Fibroblast of peridontal ligament (primary cell): Measurements from ENCODE around the gene CLDN3.

Experiments
- DNase-seq: peaks from one replicate; pipeline ENCODE4 v3.0.0-alpha.2; 2010; ENCODE audit errors: extremely low read depth

Gene CLDN3

DNA sequence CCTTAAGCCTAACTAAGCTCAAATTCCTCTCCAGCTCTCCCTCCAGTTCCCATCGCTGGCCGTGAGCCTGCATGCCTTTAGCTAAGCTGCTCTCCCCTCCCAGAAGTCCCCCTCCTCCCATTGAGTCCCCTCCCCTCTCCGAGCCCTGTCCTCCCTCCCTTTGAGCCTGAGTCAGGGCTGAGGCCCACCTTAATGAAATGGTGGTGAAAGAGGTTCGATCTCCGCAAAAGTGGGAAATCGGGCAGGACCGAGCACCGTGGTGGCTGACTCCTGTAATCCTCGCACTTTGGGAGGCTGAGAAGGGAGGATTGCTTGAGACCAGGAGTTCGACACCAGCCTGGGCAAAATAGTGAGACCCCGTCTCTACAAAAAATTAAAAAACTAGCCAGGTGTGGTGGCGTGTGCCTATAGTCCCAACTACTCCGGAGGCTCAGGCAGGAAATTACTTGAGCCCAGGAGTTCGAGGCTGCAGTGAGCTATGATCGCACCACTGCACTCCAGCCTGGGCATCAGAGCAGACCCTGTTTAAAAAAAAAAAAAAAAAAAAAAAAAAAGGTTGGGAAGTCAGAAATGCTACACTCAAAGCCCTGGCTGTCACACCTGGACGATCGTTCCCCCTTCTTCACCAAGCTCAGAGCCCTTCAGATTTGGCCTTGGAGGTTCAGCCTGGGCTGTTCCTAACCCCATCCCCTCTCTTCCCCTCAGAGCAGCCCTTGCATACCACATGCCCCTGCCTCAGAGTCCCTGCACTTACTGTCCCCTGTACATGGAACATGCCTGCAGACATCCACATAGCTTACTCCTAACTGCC is 995 bp upstream of the CLDN3 start:
- no peak for DNase-seq

DNA sequence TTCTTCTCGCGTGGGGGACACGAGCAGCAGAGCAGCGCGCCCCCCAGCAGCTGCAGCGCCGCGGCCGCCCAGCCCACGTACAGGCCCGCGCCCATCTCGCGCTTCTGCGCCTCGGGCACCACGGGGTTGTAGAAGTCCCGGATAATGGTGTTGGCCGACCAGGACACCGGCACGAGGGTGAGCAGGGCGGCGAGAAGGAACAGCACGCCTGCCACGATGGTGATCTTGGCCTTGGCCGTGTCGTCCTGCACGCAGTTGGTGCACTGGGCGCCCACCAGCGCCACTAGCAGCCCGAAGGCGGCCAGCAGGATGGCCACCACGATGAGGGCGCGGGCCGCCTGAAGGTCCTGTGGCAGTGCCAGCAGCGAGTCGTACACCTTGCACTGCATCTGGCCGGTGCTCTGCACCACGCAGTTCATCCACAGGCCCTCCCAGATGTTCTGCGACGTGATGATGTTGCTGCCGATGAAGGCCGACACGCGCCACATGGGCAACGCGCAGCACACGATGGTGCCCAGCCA is 529 bp downstream of the CLDN3 start:
- DNase-seq: no peak

DNA sequence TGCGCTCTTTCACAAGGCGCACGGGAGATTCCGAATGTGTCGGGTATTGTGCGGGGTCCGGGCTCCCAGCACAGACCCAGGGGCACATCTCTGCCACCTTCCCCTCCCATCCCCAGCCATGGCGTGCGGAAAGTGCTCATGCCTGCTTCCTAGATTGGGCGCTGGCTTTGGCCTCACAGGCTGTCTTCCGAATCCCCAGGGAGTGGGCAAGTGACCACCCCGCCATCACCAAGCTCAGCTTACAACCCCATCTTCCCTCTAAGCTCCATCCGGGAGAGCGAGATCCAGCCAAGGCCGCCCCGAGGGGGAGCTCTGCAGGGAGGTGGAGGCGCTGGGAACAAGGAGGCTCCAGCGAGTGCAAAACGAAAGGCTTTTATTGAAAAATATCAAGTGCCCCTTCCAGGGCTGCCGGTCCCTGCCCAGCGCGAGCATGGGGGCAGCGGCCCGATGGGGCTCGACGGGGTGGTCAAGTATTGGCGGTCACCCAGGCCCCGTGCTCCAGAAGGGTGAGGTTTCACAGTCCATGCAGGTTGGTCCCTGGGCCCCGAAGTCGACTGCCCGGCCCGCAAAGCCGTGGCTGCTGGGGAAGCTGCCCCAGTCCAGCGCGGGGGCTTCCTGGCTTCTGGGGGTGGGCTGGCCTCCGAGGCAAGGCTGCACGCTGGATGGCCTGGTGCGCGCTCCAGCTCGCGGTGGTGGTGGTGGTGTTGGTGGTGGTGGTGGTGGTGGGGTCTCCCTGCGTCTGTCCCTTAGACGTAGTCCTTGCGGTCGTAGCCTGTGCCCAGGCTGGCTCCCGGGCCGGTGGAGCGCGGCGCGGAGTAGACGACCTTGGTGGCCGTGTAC is 1.2 kb downstream of the CLDN3 start:
- DNase-seq: peak; percentile 3

DNA sequence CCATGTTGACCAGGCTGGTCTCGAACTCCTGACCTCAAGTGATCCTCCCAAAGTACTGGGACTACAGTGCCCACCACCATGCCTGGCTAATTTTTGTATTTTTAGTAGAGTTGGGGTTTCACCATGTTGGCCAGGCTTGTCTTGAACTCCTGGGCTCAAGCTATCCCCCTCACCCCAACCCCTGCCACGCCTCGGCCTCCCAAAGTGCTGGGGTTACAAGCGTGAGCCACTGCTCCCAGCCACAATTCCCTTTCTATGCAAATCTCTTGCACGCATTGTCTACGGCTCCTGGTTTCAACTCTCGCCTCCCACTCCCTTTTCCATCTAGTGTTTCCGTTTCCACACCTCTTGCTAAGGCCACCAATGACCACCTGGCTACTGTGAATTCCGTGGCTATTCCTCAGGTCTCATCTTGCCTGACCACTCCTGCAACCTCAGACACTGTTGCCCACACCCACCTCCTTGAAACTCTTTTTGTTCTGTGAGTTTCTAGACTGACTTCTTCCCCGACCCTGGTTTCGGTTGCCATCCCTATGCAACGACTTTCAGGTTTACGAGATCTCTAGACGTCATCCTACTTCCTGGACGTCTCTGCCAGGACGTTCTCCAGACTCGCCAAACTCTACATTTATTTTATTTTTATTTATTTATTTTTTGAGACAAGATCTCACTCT is 3.4 kb downstream of the CLDN3 start:
- no peak for DNase-seq

DNA sequence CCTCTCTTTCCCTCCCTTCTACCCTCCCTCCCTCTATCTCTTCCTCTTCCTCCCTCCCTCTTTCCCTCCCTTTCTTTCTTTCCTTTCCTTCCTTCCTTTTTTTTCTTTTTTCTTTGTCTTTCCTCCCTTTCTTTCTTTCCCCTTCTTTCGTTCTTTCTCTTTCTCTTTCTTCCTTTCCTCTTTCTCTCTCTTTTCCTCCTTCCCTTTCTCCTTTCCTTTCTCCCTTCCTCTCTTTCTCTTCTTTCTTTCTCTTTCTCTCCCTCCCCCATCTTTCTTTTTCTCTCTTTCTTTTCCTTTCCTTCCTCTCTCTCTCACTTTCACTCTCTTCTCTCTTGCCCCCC is 7.4 kb downstream of the CLDN3 start:
- DNase-seq: no peak

DNA sequence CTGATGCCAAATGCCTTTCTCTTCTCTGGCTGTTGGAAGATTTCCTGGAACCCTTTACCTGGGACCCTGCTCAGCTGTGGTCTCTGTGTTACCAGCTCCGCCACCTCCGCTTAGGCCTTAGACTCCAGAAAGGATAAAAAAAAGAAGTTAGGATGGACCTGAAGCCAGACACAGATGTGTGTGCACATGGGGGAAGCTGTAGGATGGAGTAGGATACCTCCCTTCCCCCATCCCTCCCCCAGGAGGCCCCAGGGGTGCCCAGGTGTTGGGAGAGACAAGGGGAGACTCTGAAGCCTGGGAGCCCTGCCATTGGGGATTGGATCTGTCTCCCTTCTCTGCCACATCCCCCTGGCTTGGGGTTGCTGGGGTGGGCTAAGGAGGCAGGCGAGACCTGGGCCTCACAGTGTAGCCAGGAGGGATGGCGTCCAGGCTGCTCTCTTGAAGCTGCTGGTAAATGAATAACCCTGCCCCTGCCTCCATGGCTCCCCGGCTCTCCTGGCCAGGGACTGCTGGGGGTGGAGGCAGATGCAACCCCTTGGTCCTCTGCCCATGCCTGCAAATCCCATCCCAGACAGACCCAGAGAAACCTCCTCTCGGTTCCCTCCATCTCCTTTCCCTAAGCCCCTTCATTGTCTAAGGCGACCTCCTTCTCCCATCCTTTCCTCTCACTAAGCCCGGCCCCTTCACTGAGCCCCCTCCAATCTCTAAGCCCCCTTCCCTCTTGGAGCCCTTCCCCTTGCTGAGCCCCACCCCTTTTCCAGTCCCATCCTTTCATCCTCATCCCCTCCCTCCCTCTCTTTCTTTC is 8.0 kb downstream of the CLDN3 start:
- DNase-seq: no peak

DNA sequence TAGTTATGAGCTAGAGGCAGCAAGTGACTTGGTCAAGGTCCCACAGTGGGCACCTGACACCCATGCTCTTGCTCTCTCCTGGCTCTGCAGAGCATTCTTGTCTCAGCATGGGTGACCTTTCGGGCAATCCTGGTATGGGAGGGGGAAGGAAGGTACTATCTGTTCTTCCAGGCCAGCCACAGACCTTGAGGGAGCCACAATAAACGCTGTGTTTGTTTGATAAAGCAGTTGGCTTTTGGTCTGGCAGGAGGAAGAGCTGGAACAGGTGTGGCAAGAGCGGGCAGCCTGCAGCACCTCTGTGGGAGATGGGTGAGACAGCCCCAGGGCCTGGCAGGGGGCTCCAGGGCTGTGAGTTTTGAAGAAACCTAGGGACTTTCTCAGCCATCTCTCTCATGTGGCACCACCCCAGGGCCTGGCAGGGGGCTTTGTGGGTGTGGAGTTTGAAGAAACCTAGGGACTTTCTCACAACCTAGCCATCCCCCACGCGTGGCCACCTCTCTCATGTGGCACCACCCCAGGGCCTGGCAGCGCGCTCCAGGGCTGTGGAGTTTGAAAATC is 11.4 kb downstream of the CLDN3 start:
- DNase-seq: no peak

DNA sequence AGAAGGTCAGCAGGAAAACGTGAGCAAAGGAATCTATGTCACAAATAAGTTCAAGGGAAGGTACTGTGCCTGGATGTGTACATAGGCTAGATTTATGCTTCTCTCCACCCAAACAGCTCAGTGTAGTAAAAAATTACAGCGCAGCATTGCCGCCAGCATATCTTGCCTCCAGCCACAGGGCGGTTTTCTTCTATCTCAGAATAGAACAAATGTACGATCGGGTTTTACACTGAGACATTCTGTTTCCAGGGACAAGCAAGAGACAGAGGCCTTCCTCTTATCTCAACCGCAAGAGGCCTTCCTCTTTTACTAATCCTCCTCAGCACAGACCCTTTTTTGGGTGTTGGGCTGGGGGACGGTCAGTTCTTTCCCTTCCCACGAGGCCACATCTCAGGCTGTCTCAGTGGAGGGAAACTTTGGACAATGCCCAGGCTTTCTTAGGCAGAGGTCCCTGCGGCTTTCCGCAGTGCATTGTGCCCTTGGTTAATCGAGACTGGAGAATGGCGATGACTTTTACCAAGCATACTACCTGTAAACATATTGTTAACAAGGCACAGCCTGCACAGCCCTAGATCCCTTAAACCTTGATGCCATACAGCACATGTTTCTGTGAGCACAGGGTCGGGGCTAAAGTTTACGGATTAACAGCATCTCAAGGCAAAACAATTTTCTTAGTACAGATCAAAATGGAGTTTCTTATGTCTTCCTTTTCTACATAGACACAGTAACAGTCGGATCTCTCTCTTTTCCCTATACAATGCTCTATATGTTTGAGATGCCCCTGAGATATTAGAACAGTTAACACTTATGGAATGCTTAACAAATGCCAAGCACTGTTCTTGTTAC is 19.9 kb downstream of the CLDN3 start:
- DNase-seq: no peak

DNA sequence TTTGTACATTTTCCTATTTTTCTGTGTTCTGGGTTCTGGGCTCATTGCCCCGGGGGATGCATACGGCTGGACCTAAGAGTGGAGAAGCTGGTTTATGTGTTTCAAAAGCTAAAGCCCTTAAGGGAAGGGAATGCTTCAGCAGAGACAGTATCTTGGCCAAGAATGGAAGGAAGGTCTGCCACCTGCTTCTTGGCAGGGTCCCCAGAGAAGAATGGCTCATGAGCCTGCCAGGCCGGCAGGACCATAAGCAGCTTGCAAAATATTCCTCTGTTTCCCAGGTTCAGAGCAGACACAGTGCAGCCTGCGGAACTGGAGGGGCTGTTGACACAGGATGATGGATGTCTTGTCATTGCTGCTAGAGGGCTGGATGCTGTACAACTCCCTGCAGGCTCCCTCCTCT is 23.7 kb downstream of the CLDN3 start:
- DNase-seq: no peak

DNA sequence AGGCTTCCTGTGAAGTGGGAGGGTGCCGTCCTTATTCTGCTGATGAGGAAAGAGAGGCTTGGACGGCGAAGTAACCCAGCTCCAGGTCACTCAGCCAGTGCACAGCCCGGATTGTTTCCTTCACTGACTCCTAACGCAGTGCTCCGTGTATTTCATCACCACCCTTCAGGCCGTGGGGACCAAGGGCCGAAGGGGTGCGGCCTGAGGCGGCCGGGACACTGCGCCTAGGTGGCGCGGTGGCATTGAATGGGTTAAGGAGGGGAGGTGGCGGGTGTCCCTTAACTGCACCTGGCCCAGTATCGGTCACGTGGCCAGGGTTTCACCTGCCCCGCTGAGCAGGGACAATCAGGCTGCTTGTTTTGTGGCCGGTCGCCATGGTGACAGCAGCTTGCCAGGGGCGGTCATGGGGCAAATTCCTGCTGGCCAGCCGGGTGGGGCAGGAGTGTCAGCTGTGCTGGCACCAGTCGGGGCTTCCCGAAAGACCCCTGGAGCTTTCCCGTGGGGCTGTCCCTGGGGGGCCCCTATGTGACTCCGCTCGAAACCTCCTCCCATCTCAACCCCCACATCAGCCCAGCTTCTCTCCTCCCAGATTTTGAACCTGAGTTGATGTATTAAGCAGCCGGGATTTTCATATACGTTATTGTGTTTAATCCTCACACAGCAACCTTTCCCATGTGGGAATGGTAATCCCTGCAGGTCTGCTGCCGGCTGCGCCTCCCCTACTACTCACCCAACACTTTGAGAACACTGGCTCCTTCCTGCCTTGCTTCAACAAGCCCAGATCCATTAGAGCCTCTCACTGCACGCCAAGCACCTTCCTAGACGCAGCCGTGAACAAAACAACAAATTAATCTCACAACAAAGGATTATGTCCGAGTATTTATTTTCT is 27.1 kb downstream of the CLDN3 start:
- DNase-seq: no peak

DNA sequence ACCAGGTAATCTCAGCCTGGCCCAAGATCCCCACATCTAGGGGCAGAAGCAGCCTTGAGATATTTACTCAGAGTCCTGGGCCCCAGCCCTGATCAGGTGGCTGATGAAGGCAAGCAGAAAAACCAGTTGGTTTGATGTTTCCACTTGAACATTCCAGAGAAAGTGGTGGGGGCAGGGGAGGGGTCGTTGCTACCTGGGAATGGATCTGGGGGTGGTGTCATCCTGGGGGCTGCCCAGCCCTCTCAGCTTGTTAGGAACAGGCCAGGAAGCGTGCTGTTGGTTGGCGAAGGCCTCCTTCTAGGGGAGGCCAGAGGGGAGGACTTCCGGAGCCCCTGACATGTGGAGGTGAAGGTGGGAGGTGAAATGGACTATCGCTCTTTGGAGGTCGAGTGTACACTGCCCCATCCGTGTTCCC is 27.7 kb downstream of the CLDN3 start:
- DNase-seq: no peak

DNA sequence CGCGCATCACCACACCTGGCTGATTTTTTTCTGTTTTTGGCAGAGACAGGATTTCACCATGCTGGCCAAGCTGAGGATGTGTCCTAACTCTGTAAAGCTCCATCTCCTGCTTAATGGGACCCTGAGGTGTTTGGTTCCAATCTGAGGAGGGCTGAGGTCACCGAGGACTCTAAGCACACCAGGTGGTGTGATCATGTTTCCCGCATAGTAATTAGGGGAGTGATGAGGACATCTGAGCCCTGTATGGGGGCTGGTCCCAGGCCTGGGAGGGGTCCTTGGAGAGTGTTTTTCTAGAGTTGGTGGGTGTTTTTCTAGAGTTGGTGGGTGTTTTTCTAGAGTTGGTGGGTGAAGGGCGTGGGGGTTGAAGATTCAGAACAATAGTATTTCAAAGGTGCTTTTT is 28.5 kb downstream of the CLDN3 start:
- DNase-seq: no peak

DNA sequence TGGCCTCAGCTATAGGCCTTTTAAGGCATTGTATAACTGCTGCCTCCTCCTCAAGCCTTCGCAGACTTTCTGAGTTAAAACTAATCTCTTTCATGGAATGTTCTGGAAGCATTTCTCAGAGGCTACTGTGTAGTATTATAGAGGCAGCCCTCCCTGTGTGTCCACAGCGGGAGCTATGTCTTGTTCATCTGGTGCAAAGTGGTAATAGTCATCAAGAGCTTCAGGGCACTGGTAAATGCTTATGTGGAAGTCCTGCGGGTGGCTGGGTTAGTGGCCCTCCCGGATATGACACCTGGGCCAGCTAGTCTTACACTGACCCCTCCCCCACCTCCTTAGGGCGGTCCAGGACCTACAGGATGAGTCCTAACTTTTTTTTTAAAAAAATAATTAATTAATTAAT is 29.3 kb downstream of the CLDN3 start:
- no peak for DNase-seq

DNA sequence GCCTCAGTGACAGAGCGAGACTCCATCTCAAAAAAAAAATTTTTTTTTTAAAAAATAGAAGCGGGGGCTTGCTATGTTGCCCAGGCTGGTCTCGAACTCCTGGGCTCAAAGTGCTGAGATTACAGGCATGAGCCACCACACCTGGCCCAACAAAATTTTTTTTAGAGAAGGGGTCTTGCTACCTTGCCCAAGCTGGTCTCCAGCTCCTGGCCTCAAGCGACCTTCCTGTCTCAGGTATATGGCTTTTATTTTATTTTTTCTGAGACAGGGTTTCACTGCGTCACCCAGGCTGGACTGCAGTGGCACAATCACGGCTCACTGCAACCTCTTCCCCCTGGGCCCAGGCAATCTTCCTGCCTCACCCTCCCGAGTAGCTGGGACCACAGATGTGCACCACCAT is 29.9 kb downstream of the CLDN3 start:
- DNase-seq: no peak

DNA sequence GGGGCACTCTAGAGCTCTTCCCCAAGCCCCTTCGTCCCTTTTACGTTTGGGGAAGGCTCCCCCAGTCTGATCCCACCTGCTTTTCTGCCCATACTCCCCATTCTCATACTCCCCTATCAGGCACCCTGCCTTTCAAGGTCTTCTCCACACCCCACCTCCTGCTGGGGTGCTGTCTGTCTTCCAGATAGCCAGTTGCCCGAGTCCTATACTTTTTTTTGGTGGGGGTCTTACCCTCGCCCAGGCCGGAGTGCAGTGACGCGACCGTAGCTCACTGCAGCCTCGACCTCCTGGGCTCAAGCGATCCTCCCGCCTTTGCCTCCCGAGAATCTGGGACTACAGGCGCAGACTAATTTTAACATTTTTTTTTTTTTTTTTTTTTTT is 30.7 kb downstream of the CLDN3 start:
- no peak for DNase-seq

DNA sequence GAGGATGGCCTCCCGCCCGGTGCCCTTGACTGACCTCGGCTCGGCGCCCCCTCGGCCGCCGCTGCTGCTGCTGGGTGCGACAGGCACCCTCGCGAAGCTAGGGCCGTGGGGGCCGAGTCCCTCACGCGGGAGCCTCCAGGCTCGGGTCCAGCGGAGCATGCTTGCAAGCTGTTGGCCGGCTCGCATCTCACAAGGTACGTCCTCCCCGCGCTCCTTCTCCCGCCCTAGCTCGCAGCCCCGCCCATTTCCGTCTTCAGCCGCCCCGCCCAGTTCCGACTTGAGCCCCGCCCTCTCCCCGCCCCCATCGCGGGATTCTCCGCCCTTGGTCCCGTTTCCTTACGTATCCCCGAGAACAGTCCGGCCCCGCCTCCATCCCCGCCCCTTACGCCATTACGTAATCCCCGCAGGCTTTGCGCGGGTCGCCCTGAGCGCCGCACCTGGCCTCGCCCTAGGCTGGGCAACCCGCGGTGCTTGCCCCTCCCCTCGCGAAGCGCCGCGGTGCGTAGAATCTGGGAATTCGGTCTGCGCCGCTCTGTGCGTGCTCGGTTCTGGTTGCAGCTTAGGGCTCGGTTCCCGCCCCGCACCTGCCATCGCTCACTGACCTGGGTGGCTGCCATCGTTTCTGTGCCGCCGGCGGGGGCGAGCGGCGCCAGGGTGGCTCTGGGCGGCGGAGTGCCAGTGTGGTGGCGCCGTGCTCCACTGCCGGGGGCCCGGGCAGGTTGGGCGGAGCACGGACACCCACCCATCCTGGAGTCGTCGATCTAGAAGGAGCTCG is 31.3 kb downstream of the CLDN3 start, which contains the start of gene ABHD11:
Gene ABHD11, minus strand, starts transcription at position 191 of the 775 bp plus-strand sequence. Its CDS starts 32 bp downstream, at position 159.
- peak; percentile 92 for DNase-seq

DNA sequence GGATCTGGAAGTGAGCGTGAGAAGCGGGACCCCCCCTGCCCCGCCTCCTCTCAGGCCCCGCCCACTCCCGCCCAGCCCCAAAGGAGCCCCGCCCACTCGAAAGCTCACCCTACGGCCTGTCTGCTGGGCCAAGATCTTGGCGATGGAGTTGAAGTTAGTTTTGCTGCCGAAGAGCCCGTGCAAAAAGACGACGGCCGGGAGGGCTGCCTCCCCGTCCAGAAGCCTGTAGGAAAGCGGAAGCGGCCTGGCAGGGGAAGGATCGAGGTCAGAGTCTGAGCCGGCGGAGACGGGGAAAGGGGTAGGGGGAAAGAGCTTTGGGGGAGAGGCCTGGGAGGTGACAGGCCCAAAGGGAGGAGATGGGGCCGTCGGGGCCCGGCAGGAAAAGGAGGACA is 31.9 kb downstream of the CLDN3 start:
- peak; percentile 45 for DNase-seq

DNA sequence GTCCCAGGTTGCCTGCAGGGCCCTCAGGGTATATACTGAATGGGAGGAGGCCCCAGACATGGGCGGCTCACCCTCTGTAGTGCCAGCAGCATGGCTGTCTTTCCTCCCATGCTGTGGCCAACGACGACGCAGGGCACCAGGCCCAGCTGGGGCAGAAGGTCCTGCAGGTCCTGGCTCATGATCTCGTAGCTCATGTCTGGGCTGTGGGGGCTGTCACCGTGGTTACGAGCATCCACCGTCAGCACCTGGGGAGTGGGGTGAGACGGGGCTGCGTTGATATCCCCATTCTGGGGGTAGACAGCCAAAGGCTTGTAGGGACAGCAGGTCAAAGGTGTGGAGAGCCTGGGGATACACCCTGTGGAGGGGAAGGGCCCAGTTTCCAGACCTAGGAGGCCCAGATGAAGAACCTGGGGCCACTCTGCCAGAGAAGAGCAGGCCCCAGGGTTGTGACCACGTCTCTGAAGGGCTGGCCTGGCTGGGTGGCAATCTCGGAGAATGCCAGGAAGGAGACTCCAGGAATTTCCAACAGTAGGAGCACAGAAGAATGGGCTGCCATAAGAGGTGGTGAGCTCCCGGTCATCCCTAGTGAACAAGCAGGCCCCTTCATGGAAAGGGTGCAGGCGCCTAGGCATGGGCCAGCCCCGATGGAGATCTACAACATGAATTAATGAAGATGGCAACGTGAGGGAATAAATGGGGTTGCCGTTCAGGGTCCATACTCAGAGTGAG is 32.4 kb downstream of the CLDN3 start:
- DNase-seq: no peak
